Gastroesophageal sphincter (tissue), 4 donors: ENCODE measurements around the gene IGSF11. TPM values are rescaled to one million over a fixed set of nuclear protein-coding genes. Genes with fewer than 3 reads are reported as not detected.

Experiments used
- ATAC-seq: fragments of 150-250 bp; one replicate; pipeline ENCODE4 v1.9.1; 2016; ENCODE audit warnings: mild to moderate bottlenecking, moderate library complexity
- H3K27ac ChIP-seq, 4 donors: fragments of 200-600 bp; sonication (generic) in 3 of 4; 1 replicate in 3 of 4; 2 replicates in 1 of 4; pipeline ENCODE4 v1.5.1; 2016 to 2019
- H3K27me3 ChIP-seq: fragments of 200-600 bp; sonication (generic); one replicate; pipeline ENCODE4 v1.5.1; 2019
- H3K36me3 ChIP-seq, 2 donors: fragments of 200-600 bp; sonication (generic); one replicate each; pipeline ENCODE4 v1.5.1; 2019; ENCODE audit warnings: control low read depth in 1 of 2
- H3K4me1 ChIP-seq, 3 donors: fragments of 200-600 bp; sonication (generic); 1 replicate in 2 of 3; 2 replicates in 1 of 3; pipeline ENCODE4 v1.5.1; 2016 to 2019; ENCODE audit warnings: control low read depth in 2 of 3
- H3K4me3 ChIP-seq, 2 donors: fragments of 200-600 bp; sonication (generic); one replicate each; pipeline ENCODE4 v1.5.1; 2019; ENCODE audit warnings: mild to moderate bottlenecking in 1 of 2, moderate library complexity in 1 of 2
- H3K9me3 ChIP-seq, 3 donors: fragments of 200-600 bp; sonication (generic); one replicate each; pipeline ENCODE4 v1.5.1; 2017 to 2019; ENCODE audit warnings: control low read depth in 2 of 3
- EP300 ChIP-seq: sonication (generic); formaldehyde crosslinking; IDR thresholded peaks from one replicate; pipeline ENCODE4 v1.6.1; 2017; ENCODE audit warnings: antibody characterized with exemption, mild to moderate bottlenecking
- POLR2A ChIP-seq, 2 donors: fragments of 450-650 bp; IDR thresholded peaks; one replicate each; pipeline ENCODE4 v1.6.1; 2017; ENCODE audit warnings: antibody characterized with exemption in 2 of 2, mild to moderate bottlenecking in 2 of 2, moderate library complexity in 1 of 2
- POLR2AphosphoS5 ChIP-seq: sonication (generic); formaldehyde crosslinking; IDR thresholded peaks from one replicate; pipeline ENCODE4 v1.6.1; 2017; ENCODE audit warnings: antibody characterized with exemption
- WGBS, 2 donors: methylation state at CpG; one replicate each; pipeline ENCODE4 v1.1.5; 2018; ENCODE audit warnings: low coverage in 1 of 2; 5-methylcytosine and 5-hydroxymethylcytosine counted together
- total RNA-seq, 4 donors: library from RNA; depleted of rRNA; stranded (reverse); fragments of >200 nt; gene quantifications; one replicate each; pipeline ENCODE4 v1.1.0, GENCODE V29; 2016
- TF ChIP-seq, protein P1 (sequence below), 4 experiments: fragments of 200-600 bp in 2 of 4; fragments of 450-650 bp in 2 of 4; sonication (generic) in 1 of 4; IDR thresholded peaks; one replicate each; pipeline ENCODE4 v1.5.1; 2017 to 2019; ENCODE audit warnings: antibody characterized with exemption in 4 of 4, mild to moderate bottlenecking in 2 of 4, moderate library complexity in 2 of 4

Gene IGSF11
- total RNA-seq, 4 donors from 2014 or later = 2.0 to 20.2 (median 6.1) TPM

DNA sequence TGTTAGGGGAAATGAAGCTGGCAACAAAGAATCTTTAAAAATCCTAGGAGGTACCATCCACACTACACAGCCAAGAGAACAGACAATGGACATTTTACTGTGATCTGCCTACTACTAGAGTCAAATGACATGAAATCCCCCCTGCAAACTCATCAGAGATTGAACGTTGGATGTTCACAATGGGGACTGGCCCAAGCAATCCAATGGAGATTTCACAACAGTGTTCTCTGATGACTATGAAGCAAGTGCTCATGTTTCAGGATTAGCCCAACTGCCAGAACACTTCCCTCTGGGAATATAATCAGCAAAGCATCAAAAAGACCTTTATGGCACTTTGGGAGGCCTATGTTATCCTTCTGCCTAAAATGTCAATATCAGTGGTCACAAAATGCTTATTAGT is 97.8 kb downstream of the IGSF11 start:
- Histone ChIP-seq H3K27ac (no peak overlapping the region), H3K4me3 (no peak overlapping the region), H3K4me1 (peaks cover 0 to 23% (median 0%) of the 10 kb centered on the region in 3 donors), H3K36me3 (no peaks in the 10 kb centered on the region), H3K27me3 (no peaks in the 10 kb centered on the region), H3K9me3 (peaks cover 0 to 13% (median 0%) of the 10 kb centered on the region in 3 donors)
- ATAC-seq = no peak
- no peak for TF ChIP-seq POLR2AphosphoS5
- no peak for TF ChIP-seq EP300
- no peak for TF ChIP-seq POLR2A (IDR thresholded peaks at IDR 0.05)
- WGBS, 2 donors = 14 to 33% methylated on average over 1 of the region's 1 CpG

DNA sequence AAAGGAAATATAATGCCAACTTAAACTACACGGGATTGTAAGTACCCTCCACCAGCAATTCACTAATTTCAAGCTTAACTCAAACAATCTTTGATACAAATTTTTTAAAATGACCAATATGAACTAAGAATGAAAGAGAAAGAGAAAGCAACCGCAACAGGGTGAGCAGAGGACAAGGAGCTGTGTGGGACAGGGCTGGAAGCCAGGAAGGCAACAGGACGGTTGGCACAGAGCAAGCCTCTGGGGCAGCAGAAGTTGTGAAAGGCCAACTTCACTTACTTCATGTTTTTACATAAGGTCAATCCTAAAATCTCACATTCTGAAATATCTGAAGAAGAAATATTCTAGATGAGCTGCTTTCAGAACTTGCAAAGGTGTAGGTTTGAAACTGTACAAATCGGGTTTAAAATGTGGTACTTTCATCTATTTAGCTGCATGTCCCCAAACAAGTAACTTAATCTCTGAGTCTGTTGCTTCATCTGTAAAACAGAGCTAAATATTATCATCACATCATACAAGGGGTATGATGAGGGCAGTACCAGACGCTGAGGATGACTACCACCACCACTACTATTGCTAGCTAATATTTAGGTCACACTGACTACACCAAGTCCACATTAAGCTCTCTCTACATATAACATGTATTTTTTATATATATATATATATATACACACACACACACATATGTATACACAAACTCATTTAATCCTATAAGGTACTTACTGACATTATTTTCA is 101.7 kb downstream of the IGSF11 start:
- peak overlapping the region in 1 of 2 donors; percentile 26 for H3K4me3 ChIP-seq
- 28 to 67% methylated on average over 3 to 5 of the region's 5 CpGs for WGBS, 2 donors
- peak; percentile 78 for ATAC-seq

DNA sequence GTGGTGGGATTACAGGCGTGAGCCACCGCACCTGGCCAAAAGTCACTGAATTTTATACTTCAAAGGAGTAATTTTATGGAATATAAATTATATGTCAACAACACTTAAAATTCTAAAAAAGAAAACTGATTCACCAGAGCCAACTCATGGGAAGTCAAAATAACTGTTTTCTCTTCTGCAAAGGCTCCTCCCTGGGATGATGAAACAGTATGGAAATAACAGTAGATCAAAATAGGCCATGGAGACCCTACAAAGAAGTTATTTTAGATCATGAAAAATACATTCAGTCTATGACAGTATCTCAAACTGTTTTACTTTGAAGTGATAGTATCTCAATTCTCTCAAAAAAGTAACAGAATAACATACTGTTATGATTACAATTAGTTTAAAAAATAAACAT is 102.7 kb downstream of the IGSF11 start:
- ATAC-seq = no peak
- Histone ChIP-seq H3K9me3 (no peaks in the 10 kb centered on the region), H3K27ac (peak overlapping the region in 1 of 4 donors; percentile 47), H3K36me3 (no peaks in the 10 kb centered on the region), H3K4me1 (peaks cover 0 to 23% (median 0%) of the 10 kb centered on the region in 3 donors), H3K4me3 (no peak overlapping the region), H3K27me3 (no peaks in the 10 kb centered on the region)
- TF ChIP-seq POLR2AphosphoS5 (no peak), EP300 (no peak), POLR2A (IDR thresholded peaks at IDR 0.05) (no peak)
- TF ChIP-seq, protein P1, sequence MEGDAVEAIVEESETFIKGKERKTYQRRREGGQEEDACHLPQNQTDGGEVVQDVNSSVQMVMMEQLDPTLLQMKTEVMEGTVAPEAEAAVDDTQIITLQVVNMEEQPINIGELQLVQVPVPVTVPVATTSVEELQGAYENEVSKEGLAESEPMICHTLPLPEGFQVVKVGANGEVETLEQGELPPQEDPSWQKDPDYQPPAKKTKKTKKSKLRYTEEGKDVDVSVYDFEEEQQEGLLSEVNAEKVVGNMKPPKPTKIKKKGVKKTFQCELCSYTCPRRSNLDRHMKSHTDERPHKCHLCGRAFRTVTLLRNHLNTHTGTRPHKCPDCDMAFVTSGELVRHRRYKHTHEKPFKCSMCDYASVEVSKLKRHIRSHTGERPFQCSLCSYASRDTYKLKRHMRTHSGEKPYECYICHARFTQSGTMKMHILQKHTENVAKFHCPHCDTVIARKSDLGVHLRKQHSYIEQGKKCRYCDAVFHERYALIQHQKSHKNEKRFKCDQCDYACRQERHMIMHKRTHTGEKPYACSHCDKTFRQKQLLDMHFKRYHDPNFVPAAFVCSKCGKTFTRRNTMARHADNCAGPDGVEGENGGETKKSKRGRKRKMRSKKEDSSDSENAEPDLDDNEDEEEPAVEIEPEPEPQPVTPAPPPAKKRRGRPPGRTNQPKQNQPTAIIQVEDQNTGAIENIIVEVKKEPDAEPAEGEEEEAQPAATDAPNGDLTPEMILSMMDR (IDR thresholded peaks at IDR 0.05) = no peak
- WGBS, 2 donors = no CpG with 5 or more reads among the region's 2 CpGs

More for the DNA sequence above, 101.7 kb downstream of the IGSF11 start:
- H3K4me1 ChIP-seq = peaks cover 0 to 23% (median 0%) of the 10 kb centered on the region in 3 donors
- TF ChIP-seq POLR2A (IDR thresholded peaks at IDR 0.05) (no peak), POLR2AphosphoS5 (no peak), EP300 (no peak)
- TF ChIP-seq, protein P1 (IDR thresholded peaks at IDR 0.05) = no peak
- H3K9me3 ChIP-seq = no peaks in the 10 kb centered on the region
- peak overlapping the region in 2 of 4 donors; percentile 9 to 47 for H3K27ac ChIP-seq
- H3K27me3 ChIP-seq = no peaks in the 10 kb centered on the region
- H3K36me3 ChIP-seq = no peaks in the 10 kb centered on the region

DNA sequence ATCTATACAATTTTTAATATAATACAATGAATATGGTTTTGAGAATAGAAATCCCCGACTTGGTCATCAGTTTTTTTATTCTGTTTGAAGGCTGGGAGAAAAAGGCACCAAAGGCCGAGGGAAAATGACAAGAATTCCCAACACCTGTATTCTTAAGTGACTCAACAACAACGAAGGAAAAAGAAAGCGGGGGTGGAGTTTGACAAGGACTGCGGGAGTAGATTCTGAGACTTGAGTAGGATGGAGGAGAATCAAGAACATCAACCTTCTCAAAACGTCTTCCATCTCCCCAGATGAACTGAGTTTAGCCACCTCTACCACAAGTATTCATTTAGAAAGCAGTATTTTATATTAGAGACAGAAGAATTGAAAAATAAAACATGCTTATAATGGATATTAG is 107.2 kb downstream of the IGSF11 start:
- ATAC-seq = no peak
- peaks cover 0 to 6% (median 0%) of the 10 kb centered on the region in 3 donors for H3K4me1 ChIP-seq
- H3K27me3 ChIP-seq = no peaks in the 10 kb centered on the region
- H3K4me3 ChIP-seq = no peak overlapping the region
- no peaks in the 10 kb centered on the region for H3K36me3 ChIP-seq
- H3K27ac ChIP-seq = no peak overlapping the region
- TF ChIP-seq EP300 = no peak
- TF ChIP-seq, protein P1 (IDR thresholded peaks at IDR 0.05) = no peak
- TF ChIP-seq POLR2AphosphoS5 = no peak
- no peak for TF ChIP-seq POLR2A (IDR thresholded peaks at IDR 0.05)
- H3K9me3 ChIP-seq = no peaks in the 10 kb centered on the region
- 81 to 94% methylated on average over 6 of the region's 6 CpGs for WGBS, 2 donors

DNA sequence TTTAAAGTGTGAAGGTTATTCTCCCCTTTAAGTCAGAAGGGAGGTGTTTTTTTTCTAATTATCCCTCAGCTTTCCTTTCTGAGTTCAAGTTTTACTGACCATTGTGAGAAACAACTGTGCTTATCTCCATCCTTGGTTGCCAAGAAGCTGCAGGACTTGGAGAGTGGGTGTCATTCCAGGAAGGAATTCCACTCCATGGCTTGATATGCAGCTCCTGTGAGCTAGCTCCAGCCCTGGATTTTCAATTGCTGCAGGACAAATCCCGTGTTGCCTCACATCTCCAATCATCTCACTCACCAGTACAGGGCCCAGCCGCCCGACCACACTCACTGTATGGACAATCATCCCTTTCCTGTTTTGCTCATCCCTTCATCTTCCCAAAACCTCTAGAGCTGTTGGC is 122.5 kb downstream of the IGSF11 start:
- no peak overlapping the region for H3K4me3 ChIP-seq
- H3K27me3 ChIP-seq = no peaks in the 10 kb centered on the region
- no peak overlapping the region for H3K27ac ChIP-seq
- no peak for TF ChIP-seq POLR2AphosphoS5
- TF ChIP-seq EP300 = no peak
- no peaks in the 10 kb centered on the region for H3K4me1 ChIP-seq
- no peaks in the 10 kb centered on the region for H3K36me3 ChIP-seq
- ATAC-seq = no peak
- 59% methylated on average over 3 of the region's 3 CpGs; no CpG with 5 or more reads in 1 of the 2 donors for WGBS, 2 donors
- no peaks in the 10 kb centered on the region for H3K9me3 ChIP-seq

DNA sequence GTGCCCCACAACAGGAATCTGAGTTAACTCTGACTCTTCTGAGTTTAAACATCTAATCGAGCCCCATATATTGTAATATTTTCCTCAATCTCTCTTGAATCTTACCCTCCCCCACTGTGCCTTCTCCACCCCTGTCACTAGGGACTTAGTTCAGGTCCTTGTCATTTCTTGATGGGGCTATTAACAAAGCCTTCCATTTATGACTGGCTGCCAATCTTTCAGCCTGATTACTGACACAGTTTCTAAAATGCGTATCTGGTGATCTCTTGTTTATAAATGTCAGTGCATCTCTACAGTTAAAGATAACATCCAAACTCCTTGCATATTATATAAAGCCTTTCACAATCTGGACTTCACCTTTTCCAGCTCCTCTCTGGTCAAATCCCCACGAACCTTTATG is 124.3 kb downstream of the IGSF11 start:
- H3K36me3 ChIP-seq = no peaks in the 10 kb centered on the region
- H3K4me1 ChIP-seq = no peaks in the 10 kb centered on the region
- H3K27me3 ChIP-seq = no peaks in the 10 kb centered on the region
- ATAC-seq = no peak
- H3K27ac ChIP-seq = no peak overlapping the region
- no peaks in the 10 kb centered on the region for H3K9me3 ChIP-seq
- no peak for TF ChIP-seq EP300
- no peak for TF ChIP-seq POLR2AphosphoS5
- TF ChIP-seq, protein P1 (IDR thresholded peaks at IDR 0.05) = no peak
- no peak for TF ChIP-seq POLR2A (IDR thresholded peaks at IDR 0.05)
- H3K4me3 ChIP-seq = no peak overlapping the region
- 68 to 71% methylated on average over 3 of the region's 3 CpGs for WGBS, 2 donors
